HG03060 (cell line): ENCODE measurements around the gene VASH1.

Experiments
- ATAC-seq: cut with Tn5 transposase; IDR thresholded peaks from one replicate; pipeline ENCODE4 v1.9.1; 2021; ENCODE audit warnings: low read depth, moderate number of reproducible peaks; ENCODE audit not compliant: unreplicated experiment

The VASH1 gene

GRCh38 chr14:76827696-76828296 is 66.5 kb downstream of the VASH1 start:
- no peak for ATAC-seq

GRCh38 chr14:76828339-76829012 is 67.2 kb downstream of the VASH1 start:
- no peak for ATAC-seq

GRCh38 chr14:76829013-76829365 is 67.7 kb downstream of the VASH1 start:
- ATAC-seq, result no peak

- ATAC-seq, result no peak
Measured at GRCh38 chr14:76829650-76830421, 68.6 kb downstream of the VASH1 start.

- ATAC-seq, result no peak
Measured at GRCh38 chr14:76830556-76830955, 69.3 kb downstream of the VASH1 start.

GRCh38 chr14:76832503-76832988 is 71.3 kb downstream of the VASH1 start:
- ATAC-seq, result no peak
